MM.1S (cell line): ENCODE data around the gene OXT.

Source experiments
- DNase-seq: peaks from one replicate; pipeline ENCODE4 v3.0.0-alpha.2; 2015
- H2AFZ ChIP-seq: fragments of 300-600 bp; sonication (generic); 2 replicates; pipeline ENCODE4 v1.6.0; 2016; ENCODE audit warnings: antibody characterized with exemption, low read length
- H3F3A ChIP-seq: fragments of 300-600 bp; sonication (generic); 2 replicates; pipeline ENCODE4 v1.6.1; 2016; ENCODE audit warnings: mild to moderate bottlenecking, antibody characterized with exemption, low read length, moderate library complexity, mixed read lengths; ENCODE audit not compliant: insufficient read depth
- H3K27ac ChIP-seq: fragments of 300-600 bp; sonication (generic); 2 replicates; pipeline ENCODE4 v1.5.1; 2016; ENCODE audit warnings: mild to moderate bottlenecking, low read length
- H3K27me3 ChIP-seq: fragments of 300-600 bp; sonication (generic); replicated peaks from 2 replicates; pipeline ENCODE4 v1.6.0; 2016; ENCODE audit warnings: low read length; ENCODE audit not compliant: insufficient read depth
- H3K36me3 ChIP-seq: fragments of 300-600 bp; sonication (generic); replicated peaks from 2 replicates; pipeline ENCODE4 v1.6.1; 2016; ENCODE audit warnings: mild to moderate bottlenecking, low read length, mixed read lengths; ENCODE audit not compliant: insufficient read depth
- H3K4me1 ChIP-seq: fragments of 300-600 bp; sonication (generic); 2 replicates; pipeline ENCODE4 v1.6.1; 2016; ENCODE audit warnings: low read length, mixed read lengths
- H3K4me2 ChIP-seq: fragments of 300-600 bp; sonication (generic); 2 replicates; pipeline ENCODE4 v1.6.0; 2016; ENCODE audit warnings: low read depth, low read length
- H3K4me3 ChIP-seq: fragments of 300-600 bp; sonication (generic); 2 replicates; pipeline ENCODE4 v1.5.1; 2016; ENCODE audit warnings: low read length, mixed read lengths
- H3K79me2 ChIP-seq: fragments of 300-600 bp; sonication (generic); 2 replicates; pipeline ENCODE4 v1.6.1; 2016; ENCODE audit warnings: mixed run types, low read length, mixed read lengths
- H3K9ac ChIP-seq: fragments of 300-600 bp; sonication (generic); 2 replicates; pipeline ENCODE4 v1.6.1; 2016; ENCODE audit warnings: low read length, mixed read lengths
- H3K9me2 ChIP-seq: fragments of 300-600 bp; sonication (generic); replicated peaks from 2 replicates; pipeline ENCODE4 v1.6.1; 2016; ENCODE audit warnings: mild to moderate bottlenecking, low read length, mixed read lengths; ENCODE audit not compliant: insufficient read depth
- H3K9me3 ChIP-seq: fragments of 300-600 bp; sonication (generic); replicated peaks from 2 replicates; pipeline ENCODE4 v1.6.1; 2016; ENCODE audit warnings: mild to moderate bottlenecking, low read length, mixed read lengths; ENCODE audit not compliant: insufficient read depth
- H4K20me1 ChIP-seq: fragments of 300-600 bp; sonication (generic); 2 replicates; pipeline ENCODE4 v1.6.1; 2016; ENCODE audit warnings: mild to moderate bottlenecking, low read length, moderate library complexity, mixed read lengths; ENCODE audit not compliant: insufficient read depth
- EZH2 ChIP-seq: fragments of 300-600 bp; sonication (generic); optimal IDR thresholded peaks from 2 replicates; pipeline ENCODE3; 2017; ENCODE audit warnings: low read depth, mild to moderate bottlenecking, antibody characterized with exemption, low read length, mixed read lengths
- EZH2phosphoT487 ChIP-seq: fragments of 300-600 bp; sonication (generic); IDR thresholded peaks from 2 replicates; pipeline ENCODE4 v1.6.1; 2018; ENCODE audit warnings: antibody characterized with exemption, low read length
- TF ChIP-seq, protein P1 (sequence below): fragments of 300-600 bp; sonication (generic); IDR thresholded peaks from 2 replicates; pipeline ENCODE4 v1.5.1; 2016; ENCODE audit warnings: antibody characterized with exemption, low read length, mixed read lengths

OXT gene

DNA sequence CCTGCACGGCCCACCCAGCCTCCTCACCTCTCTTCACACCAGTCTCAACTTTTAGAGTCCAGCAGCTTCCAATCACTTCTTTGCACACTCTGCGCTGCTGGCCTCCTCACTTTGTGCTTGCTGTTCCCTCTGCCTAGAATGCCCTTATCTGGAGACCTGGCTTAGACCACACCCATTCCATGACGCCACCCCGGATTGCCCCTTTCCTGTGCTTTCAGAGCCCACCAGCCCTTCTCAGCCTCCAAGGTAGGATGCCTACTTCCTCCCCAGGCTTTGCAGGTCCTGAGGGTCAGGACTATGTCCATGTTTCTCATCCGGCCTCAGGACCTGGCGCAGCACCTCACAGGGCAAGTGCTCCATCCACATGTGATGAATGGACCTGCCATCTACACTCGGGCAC lies 40.1 kb downstream of the OXT start:
- Histone ChIP-seq H3K79me2 (no peaks in the 10 kb centered on the region), H3K9me3 (no peaks in the 10 kb centered on the region), H3K9me2 (no peaks in the 10 kb centered on the region), H3K4me2 (no peak overlapping the region), H3F3A (no peaks in the 10 kb centered on the region), H2AFZ (no peak overlapping the region), H3K4me1 (no peaks in the 10 kb centered on the region), H3K36me3 (no peaks in the 10 kb centered on the region), H3K4me3 (no peak overlapping the region), H3K27me3 (no peaks in the 10 kb centered on the region), H3K27ac (no peak overlapping the region), H4K20me1 (no peaks in the 10 kb centered on the region), H3K9ac (no peak overlapping the region)
- TF ChIP-seq EZH2, result no peak
- no peak for DNase-seq

DNA sequence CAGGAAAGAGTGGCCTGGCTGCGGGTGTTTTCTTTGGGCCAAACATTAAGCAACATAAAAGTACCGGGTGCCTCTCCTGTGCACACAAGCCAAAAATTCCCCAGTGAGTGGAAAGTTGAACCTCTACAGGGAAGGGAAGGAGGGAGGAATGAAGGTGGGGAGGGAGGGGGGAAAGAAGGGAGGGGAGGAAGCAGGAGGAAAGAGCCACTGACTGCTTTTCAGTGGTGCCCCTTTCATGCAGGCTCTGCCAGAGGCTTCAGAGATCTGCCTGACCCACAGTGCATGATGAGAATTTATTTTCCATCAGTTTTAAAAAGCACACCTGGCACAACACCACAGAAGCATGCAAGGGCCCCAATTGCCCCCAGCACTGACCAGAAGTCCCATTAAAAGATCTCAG lies 40.6 kb downstream of the OXT start:
- Histone ChIP-seq H3K4me2 (no peak overlapping the region), H3K79me2 (no peaks in the 10 kb centered on the region), H3K9me3 (no peaks in the 10 kb centered on the region), H3K36me3 (no peaks in the 10 kb centered on the region), H3K9me2 (no peaks in the 10 kb centered on the region), H3K27me3 (no peaks in the 10 kb centered on the region), H3K27ac (no peak overlapping the region), H2AFZ (no peak overlapping the region), H4K20me1 (no peaks in the 10 kb centered on the region), H3K4me3 (no peak overlapping the region), H3K4me1 (no peaks in the 10 kb centered on the region), H3K9ac (no peak overlapping the region), H3F3A (no peaks in the 10 kb centered on the region)
- TF ChIP-seq EZH2phosphoT487 (no peak), EZH2 (no peak)
- TF ChIP-seq, protein P1, sequence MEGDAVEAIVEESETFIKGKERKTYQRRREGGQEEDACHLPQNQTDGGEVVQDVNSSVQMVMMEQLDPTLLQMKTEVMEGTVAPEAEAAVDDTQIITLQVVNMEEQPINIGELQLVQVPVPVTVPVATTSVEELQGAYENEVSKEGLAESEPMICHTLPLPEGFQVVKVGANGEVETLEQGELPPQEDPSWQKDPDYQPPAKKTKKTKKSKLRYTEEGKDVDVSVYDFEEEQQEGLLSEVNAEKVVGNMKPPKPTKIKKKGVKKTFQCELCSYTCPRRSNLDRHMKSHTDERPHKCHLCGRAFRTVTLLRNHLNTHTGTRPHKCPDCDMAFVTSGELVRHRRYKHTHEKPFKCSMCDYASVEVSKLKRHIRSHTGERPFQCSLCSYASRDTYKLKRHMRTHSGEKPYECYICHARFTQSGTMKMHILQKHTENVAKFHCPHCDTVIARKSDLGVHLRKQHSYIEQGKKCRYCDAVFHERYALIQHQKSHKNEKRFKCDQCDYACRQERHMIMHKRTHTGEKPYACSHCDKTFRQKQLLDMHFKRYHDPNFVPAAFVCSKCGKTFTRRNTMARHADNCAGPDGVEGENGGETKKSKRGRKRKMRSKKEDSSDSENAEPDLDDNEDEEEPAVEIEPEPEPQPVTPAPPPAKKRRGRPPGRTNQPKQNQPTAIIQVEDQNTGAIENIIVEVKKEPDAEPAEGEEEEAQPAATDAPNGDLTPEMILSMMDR, result no peak
- DNase-seq, result no peak

DNA sequence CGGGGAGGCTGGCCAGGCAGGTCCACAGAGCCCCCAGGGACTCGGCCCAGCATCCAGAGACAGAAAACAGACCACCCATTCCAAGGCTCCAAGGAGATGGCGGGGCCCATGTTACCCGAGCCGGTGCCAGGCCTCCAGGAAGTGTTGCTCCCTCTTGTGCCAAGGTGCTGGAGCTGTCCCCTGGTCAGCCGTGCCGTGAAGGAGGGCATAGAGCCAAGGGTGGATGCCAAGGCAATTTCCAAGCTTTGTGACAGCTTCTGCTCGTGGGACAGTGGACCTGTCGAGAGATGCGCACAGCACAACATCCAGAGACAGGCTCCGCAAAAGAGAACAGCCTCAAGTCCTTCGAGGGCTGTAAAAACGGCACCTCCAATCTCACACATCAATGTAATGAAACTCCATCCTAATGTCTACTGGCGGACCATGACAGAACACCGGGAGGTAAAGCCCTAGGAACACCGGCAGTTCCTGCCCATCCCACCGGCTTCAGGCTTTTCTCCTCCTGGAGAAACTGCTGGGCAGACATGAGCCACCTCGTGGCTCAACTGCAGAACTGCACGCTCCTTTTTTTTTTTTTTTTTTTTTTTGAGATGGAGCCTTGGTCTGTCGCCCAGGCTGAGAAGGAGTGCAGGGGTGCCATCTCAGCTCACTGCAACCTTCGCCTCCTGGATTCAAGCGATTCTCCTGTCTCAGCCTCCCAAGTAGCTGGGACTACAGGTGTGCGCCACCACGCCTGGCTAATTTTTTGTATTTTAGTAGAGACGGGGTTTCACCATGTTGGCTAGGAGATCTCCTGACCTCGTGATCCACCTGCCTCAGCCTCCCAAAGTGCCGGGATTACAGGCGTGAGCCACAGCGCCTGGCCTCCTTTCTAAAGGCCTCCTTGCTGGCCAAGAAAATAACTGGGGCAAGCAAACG lies 44.0 kb downstream of the OXT start:
- peak; percentile 38 for DNase-seq
- no peaks in the 10 kb centered on the region for H3K36me3 ChIP-seq
- no peaks in the 10 kb centered on the region for H4K20me1 ChIP-seq
- no peaks in the 10 kb centered on the region for H3F3A ChIP-seq
- TF ChIP-seq, protein P1, result peak; percentile 60
- TF ChIP-seq EZH2, result no peak
- no peaks in the 10 kb centered on the region for H3K27me3 ChIP-seq
- H3K9ac ChIP-seq, result no peak overlapping the region
- no peak overlapping the region for H3K27ac ChIP-seq
- H3K9me3 ChIP-seq, result no peaks in the 10 kb centered on the region
- no peaks in the 10 kb centered on the region for H3K4me1 ChIP-seq
- H3K4me3 ChIP-seq, result no peak overlapping the region
- no peak overlapping the region for H3K4me2 ChIP-seq
- H3K79me2 ChIP-seq, result no peaks in the 10 kb centered on the region
- no peaks in the 10 kb centered on the region for H3K9me2 ChIP-seq
- H2AFZ ChIP-seq, result no peak overlapping the region

DNA sequence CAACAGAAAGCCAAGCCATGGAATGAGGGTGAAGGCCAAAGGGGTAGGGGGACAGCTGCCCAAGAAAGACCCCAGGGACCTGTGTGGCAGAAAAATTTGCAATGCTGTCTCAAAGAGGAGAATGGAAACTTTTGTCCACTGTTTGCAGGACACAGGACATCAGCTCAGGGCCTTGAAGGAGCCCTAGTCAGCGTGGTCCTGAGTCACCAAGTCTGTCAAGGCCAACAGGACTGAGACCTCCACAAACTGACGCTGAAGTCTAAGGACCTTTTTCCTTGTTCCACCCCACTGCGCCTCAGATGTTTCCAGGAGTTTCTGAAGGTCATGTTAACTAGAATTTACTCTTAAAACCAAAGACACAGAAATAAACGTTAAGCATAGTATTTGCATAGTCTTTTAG lies 44.9 kb downstream of the OXT start:
- Histone ChIP-seq H3K36me3 (0 out of 2 replicates have a peak, but pooled peaks cover 4% of the 10 kb centered on the region), H3K9ac (no peak overlapping the region), H3K27me3 (no peaks in the 10 kb centered on the region), H3K27ac (no peak overlapping the region), H3K4me1 (no peaks in the 10 kb centered on the region), H3K4me3 (no peak overlapping the region), H4K20me1 (no peaks in the 10 kb centered on the region), H3K9me3 (no peaks in the 10 kb centered on the region), H2AFZ (no peak overlapping the region), H3F3A (no peaks in the 10 kb centered on the region), H3K79me2 (no peaks in the 10 kb centered on the region), H3K4me2 (no peak overlapping the region), H3K9me2 (no peaks in the 10 kb centered on the region)
- TF ChIP-seq, protein P1, result no peak
- TF ChIP-seq EZH2phosphoT487 (no peak), EZH2 (no peak)
- DNase-seq, result no peak
